H9 (cell line): ENCODE results near the gene MTHFD1. TPM values are rescaled to one million over a fixed set of nuclear protein-coding genes. Genes with fewer than 3 reads are reported as not detected.

Experiments
- DNase-seq: peaks from one replicate; pipeline ENCODE4 v3.0.0-alpha.2; 2017
- H2AFZ ChIP-seq: one replicate; pipeline ENCODE4 v1.6.1; 2013; ENCODE audit warnings: mild to moderate bottlenecking, low read length, control low read depth, moderate library complexity
- H2AK5ac ChIP-seq: 2 replicates; pipeline ENCODE4 v1.6.1; 2013; ENCODE audit warnings: low read length, control low read depth, mixed read lengths; ENCODE audit not compliant: insufficient read length
- H2BK120ac ChIP-seq: one replicate; pipeline ENCODE4 v1.6.1; 2013; ENCODE audit warnings: low read depth, mild to moderate bottlenecking, low read length, control low read depth, inconsistent platforms; ENCODE audit not compliant: poor library complexity, severe bottlenecking
- H2BK12ac ChIP-seq: 2 replicates; pipeline ENCODE4 v1.6.1; 2013; ENCODE audit warnings: low read length, control low read depth, mixed read lengths, low read depth; ENCODE audit not compliant: insufficient read length
- H2BK15ac ChIP-seq: 2 replicates; pipeline ENCODE4 v1.6.1; 2013; ENCODE audit warnings: low read depth, low read length, control low read depth
- H2BK20ac ChIP-seq: one replicate; pipeline ENCODE4 v1.6.1; 2013; ENCODE audit warnings: low read depth, mild to moderate bottlenecking, low read length, control low read depth, inconsistent platforms; ENCODE audit not compliant: poor library complexity, severe bottlenecking
- H2BK5ac ChIP-seq: 2 replicates; pipeline ENCODE4 v1.6.1; 2013; ENCODE audit warnings: low read length, control low read depth, mixed read lengths; ENCODE audit not compliant: insufficient read length
- H3K14ac ChIP-seq: 2 replicates; pipeline ENCODE4 v1.6.1; 2013; ENCODE audit warnings: low read length, control low read depth; ENCODE audit not compliant: insufficient read depth
- H3K18ac ChIP-seq: 2 replicates; pipeline ENCODE4 v1.6.1; 2013; ENCODE audit warnings: low read depth, mild to moderate bottlenecking, mixed read lengths, low read length, control low read depth; ENCODE audit not compliant: insufficient read length
- H3K23ac ChIP-seq: 2 replicates; pipeline ENCODE4 v1.6.1; 2013; ENCODE audit warnings: low read length, control low read depth, mixed read lengths, low read depth; ENCODE audit not compliant: insufficient read length
- H3K23me2 ChIP-seq: 2 replicates; pipeline ENCODE4 v1.6.1; 2013; ENCODE audit warnings: low read depth, mild to moderate bottlenecking, mixed read lengths, low read length, control low read depth; ENCODE audit not compliant: insufficient read length, poor library complexity, severe bottlenecking
- H3K27ac ChIP-seq: 2 replicates; pipeline ENCODE4 v1.5.1; 2013; ENCODE audit warnings: low read length, control low read depth, mixed read lengths, low read depth; ENCODE audit not compliant: insufficient read length
- H3K27me3 ChIP-seq: 2 replicates; pipeline ENCODE4 v1.6.1; 2013; ENCODE audit warnings: low read length, control low read depth, inconsistent platforms; ENCODE audit not compliant: insufficient read depth
- H3K4ac ChIP-seq: 2 replicates; pipeline ENCODE4 v1.6.1; 2013; ENCODE audit warnings: low read depth, mild to moderate bottlenecking, control low read depth, inconsistent platforms, low read length, moderate library complexity
- H3K4me1 ChIP-seq: 2 replicates; pipeline ENCODE4 v1.6.1; 2013; ENCODE audit warnings: low read length, control low read depth, inconsistent platforms; ENCODE audit not compliant: insufficient read depth
- H3K4me2 ChIP-seq: 2 replicates; pipeline ENCODE4 v1.6.1; 2013; ENCODE audit warnings: low read length, control low read depth, mixed read lengths; ENCODE audit not compliant: insufficient read length, insufficient read depth
- H3K56ac ChIP-seq: 2 replicates; pipeline ENCODE4 v1.6.1; 2013; ENCODE audit warnings: low read depth, mild to moderate bottlenecking, mixed read lengths, low read length, control low read depth; ENCODE audit not compliant: insufficient read length
- H3K79me1 ChIP-seq: 2 replicates; pipeline ENCODE4 v1.6.1; 2013; ENCODE audit warnings: low read depth, mild to moderate bottlenecking, moderate library complexity, low read length, control low read depth, inconsistent platforms; ENCODE audit not compliant: insufficient read depth, poor library complexity, severe bottlenecking
- H3K79me2 ChIP-seq: 2 replicates; pipeline ENCODE4 v1.6.1; 2013; ENCODE audit warnings: low read length, control low read depth, inconsistent platforms; ENCODE audit not compliant: insufficient read depth
- H3K9ac ChIP-seq: 2 replicates; pipeline ENCODE4 v1.6.1; 2013; ENCODE audit warnings: low read length, control low read depth, mixed read lengths; ENCODE audit not compliant: insufficient read length; ENCODE audit errors: extremely low read depth
- H3K9me3 ChIP-seq: one replicate; pipeline ENCODE4 v1.6.1; 2013; ENCODE audit warnings: low read depth, low read length, inconsistent platforms; ENCODE audit not compliant: control insufficient read depth
- H3T11ph ChIP-seq: one replicate; pipeline ENCODE4 v1.6.1; 2013; ENCODE audit warnings: mild to moderate bottlenecking, low read length, control low read depth, inconsistent platforms
- H4K20me1 ChIP-seq: one replicate; pipeline ENCODE4 v1.6.1; 2013; ENCODE audit not compliant: control insufficient read depth, insufficient read length, insufficient read depth
- H4K5ac ChIP-seq: 2 replicates; pipeline ENCODE4 v1.6.1; 2013; ENCODE audit warnings: low read depth, mild to moderate bottlenecking, mixed read lengths, low read length, control low read depth; ENCODE audit not compliant: insufficient read length
- H4K8ac ChIP-seq: replicated peaks from 2 replicates; pipeline ENCODE4 v1.6.1; 2013; ENCODE audit warnings: low read length, control low read depth, mixed read lengths, low read depth; ENCODE audit not compliant: insufficient read length
- H4K91ac ChIP-seq: 2 replicates; pipeline ENCODE4 v1.6.1; 2013; ENCODE audit warnings: low read depth, mild to moderate bottlenecking, moderate library complexity, mixed read lengths, low read length, control low read depth; ENCODE audit not compliant: insufficient read length
- H3K27ac Mint-ChIP-seq, 3 experiments: 2 replicates in 2 of 3; 3 replicates in 1 of 3; pipeline ENCODE4 v1.8.0; 2020 to 2021; ENCODE audit warnings: mixed read lengths in 3 of 3, mild to moderate bottlenecking in 1 of 3, moderate library complexity in 1 of 3
- H3K27me3 Mint-ChIP-seq: 2 replicates; pipeline ENCODE4 v1.8.0; 2021; ENCODE audit warnings: low read depth, mild to moderate bottlenecking, moderate library complexity, mixed read lengths
- H3K36me3 Mint-ChIP-seq, 3 experiments: 2 replicates in 2 of 3; 3 replicates in 1 of 3; pipeline ENCODE4 v1.8.0; 2020 to 2021; ENCODE audit warnings: low read depth in 3 of 3, mixed read lengths in 3 of 3; ENCODE audit not compliant: insufficient read depth in 1 of 3
- H3K4me1 Mint-ChIP-seq, 2 experiments: 2 replicates each; pipeline ENCODE4 v1.8.0; 2020; ENCODE audit warnings: mixed read lengths in 2 of 2
- H3K4me3 Mint-ChIP-seq, 2 experiments: 2 replicates in 1 of 2; 3 replicates in 1 of 2; pipeline ENCODE4 v1.8.0; 2020 to 2021; ENCODE audit warnings: mild to moderate bottlenecking in 2 of 2, mixed read lengths in 2 of 2, moderate library complexity in 1 of 2
- H3K9me3 Mint-ChIP-seq, 2 experiments: 2 replicates in 1 of 2; 3 replicates in 1 of 2; pipeline ENCODE4 v1.8.0; 2020; ENCODE audit warnings: mild to moderate bottlenecking in 2 of 2, mixed read lengths in 2 of 2, moderate library complexity in 1 of 2
- CTCF ChIP-seq: fragments of 200-600 bp; sonication (generic); conservative IDR thresholded peaks from 3 replicates; pipeline ENCODE4 v1.8.0; 2021; ENCODE audit warnings: antibody characterized with exemption, mild to moderate bottlenecking
- WGBS: extraction: QIAGEN DNeasy Blood & Tissue Kit; methylation state at CpG from one replicate; pipeline ENCODE4 v1.1.7; 2013; ENCODE audit warnings: missing lambda C conversion rate, low lambda C conversion rate, mixed read lengths; ENCODE audit not compliant: insufficient read length; ENCODE audit errors: extremely low coverage; 5-methylcytosine and 5-hydroxymethylcytosine counted together
- total RNA-seq: library from RNA; stranded (reverse); gene quantifications from 2 replicates; pipeline ENCODE4 v1.2.1, GENCODE V29; 2021

Gene MTHFD1
- total RNA-seq, 1 experiment from 2014 or later: 203 TPM

DNA sequence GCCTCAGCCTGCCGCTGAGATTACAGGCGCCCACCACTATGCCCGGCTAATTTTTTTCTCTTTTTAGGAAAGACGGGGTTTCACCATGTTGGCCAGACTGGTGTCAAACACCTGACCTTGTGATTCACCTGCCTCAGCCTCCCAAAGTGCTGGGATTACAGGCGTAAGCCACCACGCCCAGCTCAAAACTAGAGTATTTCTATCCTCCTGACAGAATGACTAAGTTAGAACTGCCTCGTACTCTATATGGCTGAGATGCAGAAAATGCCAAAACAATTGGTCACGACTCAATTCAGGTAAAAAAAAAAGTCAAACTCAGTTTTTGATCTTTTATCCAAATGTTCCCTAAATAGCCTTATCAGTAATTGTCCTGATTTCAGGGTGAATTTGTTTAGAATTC, 88.3 kb downstream of the MTHFD1 start:
- Histone ChIP-seq H2AK5ac (no peak overlapping the region), H2BK5ac (no peak overlapping the region), H3K23me2 (no peaks in the 10 kb centered on the region), H3K18ac (no peak overlapping the region), H3K56ac (no peak overlapping the region), H3K79me1 (no peaks in the 10 kb centered on the region), H2BK12ac (no peak overlapping the region), H2BK15ac (no peak overlapping the region), H3K27me3 (no peaks in the 10 kb centered on the region), H4K5ac (no peak overlapping the region), H2AFZ (no peak overlapping the region), H3K4ac (no peak overlapping the region), H3T11ph (no peak overlapping the region), H4K20me1 (no peaks in the 10 kb centered on the region), H3K23ac (no peak overlapping the region), H2BK20ac (no peak overlapping the region), H3K14ac (no peak overlapping the region), H3K9ac (no peak overlapping the region), H3K4me1 (no peaks in the 10 kb centered on the region), H3K79me2 (no peaks in the 10 kb centered on the region), H3K27ac (no peak overlapping the region), H4K8ac (no peak overlapping the region), H2BK120ac (no peak overlapping the region), H3K4me2 (no peak overlapping the region), H4K91ac (no peak overlapping the region), H3K9me3 (no peaks in the 10 kb centered on the region)
- no peak for DNase-seq
- TF ChIP-seq CTCF: no peak
- H3K27ac Mint-ChIP-seq: no peak overlapping the region
- H3K4me3 Mint-ChIP-seq: no peak overlapping the region
- peaks cover 0 to under 1% (median 0%) of the 10 kb centered on the region in 3 experiments; a peak in 3 of 7 replicates for H3K36me3 Mint-ChIP-seq
- H3K9me3 Mint-ChIP-seq: no peaks in the 10 kb centered on the region
- no CpG with 5 or more reads among the region's 8 CpGs for WGBS
- H3K4me1 Mint-ChIP-seq: peaks cover 6 to 11% of the 10 kb centered on the region in 2 experiments
- H3K27me3 Mint-ChIP-seq: no peaks in the 10 kb centered on the region
